HG02870 (cell line): Measurements from ENCODE around the gene PGLYRP4.

Experiments used
- ATAC-seq: cut with Tn5 transposase; IDR thresholded peaks from one replicate; pipeline ENCODE4 v1.9.1; 2021; ENCODE audit warnings: mild to moderate bottlenecking, moderate library complexity; ENCODE audit not compliant: unreplicated experiment

The PGLYRP4 gene

GRCh38 chr1:153293480-153293775, 55.2 kb downstream of the PGLYRP4 start:
- no peak for ATAC-seq

GRCh38 chr1:153292740-153293479, 55.7 kb downstream of the PGLYRP4 start:
- no peak for ATAC-seq

GRCh38 chr1:153292185-153292584, 56.5 kb downstream of the PGLYRP4 start:
- no peak for ATAC-seq

GRCh38 chr1:153291514-153291913, 57.1 kb downstream of the PGLYRP4 start:
- ATAC-seq, result peak; percentile 51

- no peak for ATAC-seq
Measured at GRCh38 chr1:153288634-153289275, 59.9 kb downstream of the PGLYRP4 start.
